Central memory CD8-positive, alpha-beta T cell (primary cell): ENCODE results near the gene HEXIM1.

Source experiments
- ATAC-seq: fragments of 150-1000 bp; cut with Tn5 transposase; replicated peaks from 2 replicates; pipeline ENCODE4 v1.10.0; 2022; ENCODE audit warnings: mild to moderate bottlenecking, moderate FRiP score, moderate number of reproducible peaks; ENCODE audit not compliant: poor library complexity, severe bottlenecking; ENCODE audit errors: extremely low read depth
- DNase-seq, 2 donors: peaks; one replicate each; pipeline ENCODE4 v3.0.0; 2021; ENCODE audit warnings: low spot score in 2 of 2
- H3K27ac Mint-ChIP-seq: one replicate; pipeline ENCODE4 v1.8.0; 2022; ENCODE audit warnings: low read depth, mild to moderate bottlenecking, moderate library complexity, mixed read lengths
- H3K27me3 Mint-ChIP-seq: one replicate; pipeline ENCODE4 v1.8.0; 2022; ENCODE audit warnings: mixed read lengths
- H3K36me3 Mint-ChIP-seq: one replicate; pipeline ENCODE4 v1.8.0; 2022; ENCODE audit warnings: mild to moderate bottlenecking, moderate library complexity, mixed read lengths; ENCODE audit not compliant: insufficient read depth
- H3K4me1 Mint-ChIP-seq: one replicate; pipeline ENCODE4 v1.8.0; 2022; ENCODE audit warnings: mixed read lengths
- H3K4me3 Mint-ChIP-seq: one replicate; pipeline ENCODE4 v1.8.0; 2022; ENCODE audit warnings: mild to moderate bottlenecking, moderate library complexity, mixed read lengths
- H3K9me3 Mint-ChIP-seq: one replicate; pipeline ENCODE4 v1.8.0; 2022; ENCODE audit warnings: mixed read lengths

Gene HEXIM1

GRCh38 chr17:45107293-45108010 lies 40.8 kb upstream of the HEXIM1 start:
- no peaks in the 10 kb centered on the region for H3K27me3 Mint-ChIP-seq
- H3K9me3 Mint-ChIP-seq = no peaks in the 10 kb centered on the region
- no peak for DNase-seq
- H3K36me3 Mint-ChIP-seq = peaks cover 46% of the 10 kb centered on the region
- H3K4me3 Mint-ChIP-seq = no peak overlapping the region
- H3K4me1 Mint-ChIP-seq = no peaks in the 10 kb centered on the region
- H3K27ac Mint-ChIP-seq = no peak overlapping the region
- no peak for ATAC-seq

GRCh38 chr17:45108051-45108450 lies 40.2 kb upstream of the HEXIM1 start:
- DNase-seq = no peak
- H3K27me3 Mint-ChIP-seq = no peaks in the 10 kb centered on the region
- no peaks in the 10 kb centered on the region for H3K9me3 Mint-ChIP-seq
- H3K4me3 Mint-ChIP-seq = no peak overlapping the region
- no peak for ATAC-seq
- H3K36me3 Mint-ChIP-seq = peaks cover 41% of the 10 kb centered on the region
- H3K27ac Mint-ChIP-seq = no peak overlapping the region
- no peaks in the 10 kb centered on the region for H3K4me1 Mint-ChIP-seq

GRCh38 chr17:45108595-45109521 lies 39.4 kb upstream of the HEXIM1 start:
- no peaks in the 10 kb centered on the region for H3K4me1 Mint-ChIP-seq
- no peaks in the 10 kb centered on the region for H3K27me3 Mint-ChIP-seq
- no peak overlapping the region for H3K4me3 Mint-ChIP-seq
- DNase-seq = no peak
- H3K36me3 Mint-ChIP-seq = peaks cover 35% of the 10 kb centered on the region
- H3K27ac Mint-ChIP-seq = no peak overlapping the region
- ATAC-seq = no peak
- no peaks in the 10 kb centered on the region for H3K9me3 Mint-ChIP-seq

GRCh38 chr17:45110676-45111611 lies 37.3 kb upstream of the HEXIM1 start:
- Mint-ChIP-seq H3K9me3 (no peaks in the 10 kb centered on the region), H3K27me3 (no peaks in the 10 kb centered on the region), H3K36me3 (peaks cover 17% of the 10 kb centered on the region), H3K4me1 (no peaks in the 10 kb centered on the region), H3K4me3 (no peak overlapping the region), H3K27ac (peak overlapping the region; percentile 76)
- ATAC-seq (no peak), DNase-seq (no peak)

- H3K4me3 Mint-ChIP-seq = no peak overlapping the region
- H3K9me3 Mint-ChIP-seq = no peaks in the 10 kb centered on the region
- no peaks in the 10 kb centered on the region for H3K27me3 Mint-ChIP-seq
- no peaks in the 10 kb centered on the region for H3K4me1 Mint-ChIP-seq
- H3K36me3 Mint-ChIP-seq = peaks cover 11% of the 10 kb centered on the region
- no peak for DNase-seq
- ATAC-seq = no peak
- H3K27ac Mint-ChIP-seq = no peak overlapping the region
These were observed 36.4 kb upstream of the HEXIM1 start for GRCh38 chr17:45111850-45112249.

- Mint-ChIP-seq H3K4me1 (no peaks in the 10 kb centered on the region), H3K27me3 (no peaks in the 10 kb centered on the region), H3K36me3 (peaks cover 7% of the 10 kb centered on the region), H3K9me3 (no peaks in the 10 kb centered on the region), H3K4me3 (no peak overlapping the region), H3K27ac (no peak overlapping the region)
- DNase-seq (no peak), ATAC-seq (no peak)
These were observed 35.5 kb upstream of the HEXIM1 start for GRCh38 chr17:45112559-45113423.

- DNase-seq = no peak
- H3K27me3 Mint-ChIP-seq = no peaks in the 10 kb centered on the region
- H3K9me3 Mint-ChIP-seq = no peaks in the 10 kb centered on the region
- H3K27ac Mint-ChIP-seq = no peak overlapping the region
- no peaks in the 10 kb centered on the region for H3K4me1 Mint-ChIP-seq
- ATAC-seq = no peak
- no peak overlapping the region for H3K4me3 Mint-ChIP-seq
- peaks cover 5% of the 10 kb centered on the region for H3K36me3 Mint-ChIP-seq
These were observed 34.9 kb upstream of the HEXIM1 start for GRCh38 chr17:45113424-45113754.

GRCh38 chr17:45114117-45114932 lies 34.0 kb upstream of the HEXIM1 start:
- DNase-seq = no peak

GRCh38 chr17:45115015-45115625 lies 33.2 kb upstream of the HEXIM1 start:
- H3K9me3 Mint-ChIP-seq = no peaks in the 10 kb centered on the region
- no peaks in the 10 kb centered on the region for H3K4me1 Mint-ChIP-seq
- no peaks in the 10 kb centered on the region for H3K36me3 Mint-ChIP-seq
- H3K27me3 Mint-ChIP-seq = no peaks in the 10 kb centered on the region
- H3K27ac Mint-ChIP-seq = no peak overlapping the region
- DNase-seq (no peak), ATAC-seq (no peak)
- H3K4me3 Mint-ChIP-seq = no peak overlapping the region

More at GRCh38 chr17:45114117-45114932, 34.0 kb upstream of the HEXIM1 start:
- Mint-ChIP-seq H3K4me3 (no peak overlapping the region), H3K36me3 (peaks cover 2% of the 10 kb centered on the region), H3K27ac (no peak overlapping the region), H3K4me1 (no peaks in the 10 kb centered on the region), H3K9me3 (no peaks in the 10 kb centered on the region), H3K27me3 (no peaks in the 10 kb centered on the region)
- ATAC-seq = no peak

GRCh38 chr17:45115871-45116270 lies 32.4 kb upstream of the HEXIM1 start:
- ATAC-seq (no peak), DNase-seq (no peak)
- Mint-ChIP-seq H3K9me3 (no peaks in the 10 kb centered on the region), H3K27me3 (no peaks in the 10 kb centered on the region), H3K4me3 (no peak overlapping the region), H3K36me3 (peaks cover 2% of the 10 kb centered on the region), H3K27ac (no peak overlapping the region), H3K4me1 (no peaks in the 10 kb centered on the region)
